GM10248 (cell line): ENCODE data around the gene WDR19.

Experiments used
- CTCF ChIA-PET: fragments of 300-600 bp; sonication (Branson Sonifier 250); formaldehyde crosslinking; extraction: SDS; loops from one replicate; lab custom pipeline; 2021; ENCODE audit warnings: antibody characterized with exemption; lab: Yijun Ruan, JAX
- POLR2A ChIA-PET: fragments of 350-650 bp; sonication (Branson Sonifier 250); formaldehyde crosslinking; extraction: SDS; loops from one replicate; lab custom pipeline; 2020; ENCODE audit warnings: antibody characterized with exemption; lab: Yijun Ruan, JAX
- DNase-seq: peaks from one replicate; pipeline ENCODE4 v3.0.0; 2012; ENCODE audit errors: extremely low spot score
- CTCF ChIP-seq: IDR thresholded peaks from 2 replicates; pipeline ENCODE4 v1.5.1; 2012; ENCODE audit warnings: mild to moderate bottlenecking, low read depth; ENCODE audit errors: extremely low read depth, missing control alignments, control extremely low read depth

The WDR19 gene

GRCh38 chr4:39157520-39157919 lies 24.8 kb upstream of the WDR19 start:
- DNase-seq, result no peak
- TF ChIP-seq CTCF, result no peak
- ChIA-PET POLR2A (no interaction called here), CTCF (no interaction called here)

- TF ChIP-seq CTCF, result no peak
- CTCF ChIA-PET, result interaction anchor here (1.0 to 2.8 kb wide), 10 partner anchors 9 to 407 kb away, joined by 3 to 10 read pairs (median 3); partner anchors contain the start of gene WDR19
- POLR2A ChIA-PET, result no interaction called here
- no peak for DNase-seq
Measured at GRCh38 chr4:39166177-39166576, 16.2 kb upstream of the WDR19 start.

GRCh38 chr4:39166669-39167068 lies 15.7 kb upstream of the WDR19 start:
- TF ChIP-seq CTCF, result no peak
- CTCF ChIA-PET, result interaction anchor here (1.0 to 2.8 kb wide), 9 partner anchors 9 to 408 kb away, joined by 3 to 10 read pairs (median 3); partner anchors contain the start of gene WDR19
- DNase-seq, result no peak
- POLR2A ChIA-PET, result no interaction called here

GRCh38 chr4:39169426-39169825 lies 12.9 kb upstream of the WDR19 start:
- TF ChIP-seq CTCF, result no peak
- ChIA-PET POLR2A (no interaction called here), CTCF (interaction anchor here (1.0 to 1.6 kb wide), 2 partner anchors 12 to 19 kb away, joined by 3 to 9 read pairs; partner anchors contain the start of gene WDR19)
- DNase-seq, result no peak

GRCh38 chr4:39170301-39170700 lies 12.0 kb upstream of the WDR19 start:
- ChIA-PET POLR2A (no interaction called here), CTCF (no interaction called here)
- DNase-seq, result no peak
- no peak for TF ChIP-seq CTCF

- no peak for DNase-seq
- ChIA-PET POLR2A (no interaction called here), CTCF (no interaction called here)
- no peak for TF ChIP-seq CTCF
Measured at GRCh38 chr4:39178706-39179105, 3.6 kb upstream of the WDR19 start.
